Endothelial cell of umbilical vein (primary cell): ENCODE data around the gene MAS1L. TPM values are rescaled to one million over a fixed set of nuclear protein-coding genes. Genes with fewer than 3 reads are reported as not detected.

Experiments
- BruUV-seq: library from RNA; stranded (reverse); fragments of 400-500 nt; replicated peaks from 2 replicates; lab custom pipeline; 2021; lab: Mats Ljungman, UMichigan
- CTCF ChIA-PET: fragments of 300-600, 350-600 bp; sonication (Branson Sonifier 250); formaldehyde crosslinking; loops from one replicate; lab custom pipeline; 2021; ENCODE audit warnings: antibody characterized with exemption, inconsistent platforms; lab: Charles Lee
- POLR2A ChIA-PET: fragments of 300-600, 350-600 bp; sonication (Branson Sonifier 250); formaldehyde crosslinking; loops from one replicate; lab custom pipeline; 2021; ENCODE audit warnings: antibody characterized with exemption, inconsistent platforms; lab: Charles Lee
- DNase-seq: peaks from one replicate; pipeline ENCODE4 v3.0.0-alpha.2; 2011; ENCODE audit warnings: low read depth, low spot score
- FAIRE-seq: peaks from 2 replicates; lab custom pipeline; 2011; peaks lifted over from hg19 to GRCh38; lab: Jason Lieb, UNC
- H2AFZ ChIP-seq: 2 replicates; pipeline ENCODE4 v1.6.0; 2012; ENCODE audit warnings: low read depth, low read length, control low read depth, inconsistent platforms
- H3K27ac ChIP-seq: 2 replicates; pipeline ENCODE4 v1.5.1; 2011; ENCODE audit warnings: low read depth, mild to moderate bottlenecking, control low read depth, low read length, moderate library complexity; ENCODE audit not compliant: insufficient read depth
- H3K27me3 ChIP-seq, 2 experiments: 2 replicates each; pipeline versions ENCODE4 v1.6.0 to v1.6.1; 2011; ENCODE audit warnings: low read length in 2 of 2, mixed read lengths in 1 of 2; ENCODE audit not compliant: control insufficient read depth in 2 of 2, insufficient read depth in 2 of 2
- H3K36me3 ChIP-seq, 2 experiments: 2 replicates in 1 of 2; 3 replicates in 1 of 2; pipeline ENCODE4 v1.5.1; 2011; ENCODE audit warnings: low read length in 2 of 2, mild to moderate bottlenecking in 1 of 2, moderate library complexity in 1 of 2; ENCODE audit not compliant: control insufficient read depth in 2 of 2, insufficient read depth in 2 of 2; ENCODE audit errors: extremely low read depth in 1 of 2
- H3K4me1 ChIP-seq: 3 replicates; pipeline ENCODE4 v1.5.1; 2011; ENCODE audit warnings: mild to moderate bottlenecking, low read length; ENCODE audit not compliant: control insufficient read depth, insufficient read depth; ENCODE audit errors: extremely low read depth
- H3K4me2 ChIP-seq: 2 replicates; pipeline ENCODE4 v1.6.1; 2011; ENCODE audit warnings: low read length, control low read depth, mixed read lengths; ENCODE audit not compliant: insufficient read depth
- H3K4me3 ChIP-seq, 3 experiments: fragments of 200-600 bp in 1 of 3; sonication (generic), shearing (Covaris generic) in 1 of 3; replicated peaks in 1 of 3; 2 replicates each; pipeline ENCODE4 v1.5.1; 2011 to 2016; ENCODE audit warnings: control low read depth in 3 of 3, low read length in 3 of 3, mild to moderate bottlenecking in 2 of 3, inconsistent platforms in 1 of 3, low read depth in 1 of 3, moderate library complexity in 1 of 3; ENCODE audit not compliant: insufficient read depth in 1 of 3
- H3K79me2 ChIP-seq: 2 replicates; pipeline ENCODE4 v1.6.0; 2012; ENCODE audit warnings: low read length, inconsistent platforms; ENCODE audit not compliant: control insufficient read depth, insufficient read depth
- H3K9ac ChIP-seq: replicated peaks from 2 replicates; pipeline ENCODE3; 2011; ENCODE audit warnings: low read length, control low read depth; ENCODE audit not compliant: insufficient read depth; ENCODE audit errors: extremely low read depth
- H3K9me1 ChIP-seq: replicated peaks from 3 replicates; pipeline ENCODE4 v1.6.0; 2011; ENCODE audit warnings: mild to moderate bottlenecking, low read length; ENCODE audit not compliant: control insufficient read depth, insufficient read depth; ENCODE audit errors: extremely low read depth
- H3K9me3 ChIP-seq: replicated peaks from 2 replicates; pipeline ENCODE4 v1.5.1; 2012; ENCODE audit warnings: low read length, inconsistent platforms; ENCODE audit not compliant: control insufficient read depth, insufficient read depth
- H4K20me1 ChIP-seq: replicated peaks from 2 replicates; pipeline ENCODE3; 2011; ENCODE audit warnings: mild to moderate bottlenecking, low read length; ENCODE audit not compliant: control insufficient read depth, insufficient read depth; ENCODE audit errors: extremely low read depth
- EZH2 ChIP-seq: IDR thresholded peaks from 2 replicates; pipeline ENCODE4 v1.6.1; 2012; ENCODE audit warnings: borderline replicate concordance, low read depth, mild to moderate bottlenecking, moderate library complexity, low read length, inconsistent platforms; ENCODE audit not compliant: severe bottlenecking
- FOS ChIP-seq: IDR thresholded peaks from 2 replicates; pipeline ENCODE4 v1.6.1; 2011; ENCODE audit warnings: mild to moderate bottlenecking, low read length, moderate library complexity, borderline replicate concordance; ENCODE audit not compliant: insufficient read depth
- GATA2 ChIP-seq: IDR thresholded peaks from 2 replicates; pipeline ENCODE4 v1.7.0; 2011; ENCODE audit warnings: low read depth, mild to moderate bottlenecking, moderate library complexity, mixed read lengths, low read length; ENCODE audit not compliant: insufficient read length, insufficient read depth
- JUN ChIP-seq: IDR thresholded peaks from 2 replicates; pipeline ENCODE4 v1.6.1; 2011; ENCODE audit warnings: borderline replicate concordance, low read depth; ENCODE audit not compliant: insufficient read length, insufficient read depth
- MYC ChIP-seq: IDR thresholded peaks from one replicate; pipeline ENCODE4 v1.6.1; 2011; ENCODE audit warnings: mild to moderate bottlenecking, low read depth, low read length
- POLR2A ChIP-seq: IDR thresholded peaks from 2 replicates; pipeline ENCODE4 v1.6.1; 2012; ENCODE audit warnings: low read depth, mild to moderate bottlenecking, control low read depth, low read length
- POLR2AphosphoS5 ChIP-seq: IDR thresholded peaks from 2 replicates; pipeline ENCODE4 v1.6.1; 2012; ENCODE audit warnings: low read depth, mild to moderate bottlenecking, control low read depth, low read length, moderate library complexity; ENCODE audit not compliant: insufficient read depth
- dilution Hi-C: fragments of 300-500 bp; cut with MboI; formaldehyde crosslinking; loops from one replicate; pipeline ENCODE4 v1.15.0; 2019; ENCODE audit warnings: low sequenced_read_pairs; ENCODE audit not compliant: extremely low pct_ligation_motif_present
- intact Hi-C: fragments of 100-400 bp; cut with micrococcal nuclease; formaldehyde crosslinking; loops from one replicate; pipeline ENCODE4 v1.10.0; 2022
- polyA plus RNA-seq, 4 experiments: library from polyadenylated mRNA; depleted of rRNA in 3 of 4; stranded (reverse) in 3 of 4; unstranded in 1 of 4; fragments of >200 nt; gene quantifications; 2 replicates each; pipeline versions ENCODE4 v1.2.1 to v1.2.3, GENCODE V29; 2011 to 2012; ENCODE audit warnings: missing spikeins in 1 of 4
- total RNA-seq: library from RNA; stranded (reverse); gene quantifications from 2 replicates; pipeline ENCODE4 v1.2.3, GENCODE V29; 2021
- TF ChIP-seq, protein P1 (sequence below), 2 donors: IDR thresholded peaks; 1 replicate in 1 of 2; 2 replicates in 1 of 2; pipeline ENCODE4 v1.5.1; 2011; ENCODE audit warnings: low read length in 2 of 2, mild to moderate bottlenecking in 2 of 2, moderate library complexity in 2 of 2, control low read depth in 1 of 2, inconsistent platforms in 1 of 2, low read depth in 1 of 2; ENCODE audit not compliant: insufficient read depth in 1 of 2; ENCODE audit errors: extremely low read depth in 1 of 2
- TF ChIP-seq, protein P2 (sequence below): IDR thresholded peaks from 2 replicates; pipeline ENCODE4 v1.6.1; 2011; ENCODE audit not compliant: insufficient read depth, insufficient read length

MAS1L gene
- total and polyA plus RNA-seq, 2 donors (not counting 3 experiments of a cell fraction or from before 2014, with no cell fraction given), result not detected

DNA sequence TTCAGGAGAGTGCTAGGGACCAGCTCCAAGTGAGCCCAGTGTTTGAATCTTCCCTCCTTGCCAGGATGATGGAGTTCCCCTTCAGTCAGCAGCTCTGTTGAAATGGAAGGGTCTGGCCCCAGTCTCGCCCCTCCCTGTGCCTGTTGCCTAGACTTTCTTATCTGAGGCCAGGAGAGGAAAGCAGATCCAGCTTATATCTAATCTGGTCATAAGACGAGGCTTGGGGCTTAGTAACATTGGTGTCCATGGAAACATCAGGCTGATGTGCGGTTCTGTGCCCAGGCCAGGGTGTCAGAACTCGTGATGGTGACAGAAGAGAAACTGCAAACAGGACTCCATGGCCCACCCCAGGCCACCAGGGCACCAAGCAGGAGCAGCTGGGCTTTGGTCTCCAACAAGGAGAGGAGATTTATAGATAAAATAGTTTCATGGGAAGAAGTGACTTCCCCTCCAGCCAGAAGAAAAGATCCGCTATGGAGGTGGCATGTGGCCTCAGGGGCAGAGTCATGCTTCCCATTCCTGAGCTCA lies 9.8 kb downstream of the MAS1L start:
- intact Hi-C loops (no loop called here), dilution Hi-C loops (no loop called here)
- H3K79me2 ChIP-seq, result no peaks in the 10 kb centered on the region
- no peak overlapping the region for H3K9ac ChIP-seq
- no peaks in the 10 kb centered on the region for H3K9me1 ChIP-seq
- DNase-seq (no peak), FAIRE-seq (no peak)
- no peak for TF ChIP-seq GATA2
- no peak for TF ChIP-seq EZH2
- TF ChIP-seq FOS, result no peak
- TF ChIP-seq MYC, result no peak
- TF ChIP-seq, protein P1, sequence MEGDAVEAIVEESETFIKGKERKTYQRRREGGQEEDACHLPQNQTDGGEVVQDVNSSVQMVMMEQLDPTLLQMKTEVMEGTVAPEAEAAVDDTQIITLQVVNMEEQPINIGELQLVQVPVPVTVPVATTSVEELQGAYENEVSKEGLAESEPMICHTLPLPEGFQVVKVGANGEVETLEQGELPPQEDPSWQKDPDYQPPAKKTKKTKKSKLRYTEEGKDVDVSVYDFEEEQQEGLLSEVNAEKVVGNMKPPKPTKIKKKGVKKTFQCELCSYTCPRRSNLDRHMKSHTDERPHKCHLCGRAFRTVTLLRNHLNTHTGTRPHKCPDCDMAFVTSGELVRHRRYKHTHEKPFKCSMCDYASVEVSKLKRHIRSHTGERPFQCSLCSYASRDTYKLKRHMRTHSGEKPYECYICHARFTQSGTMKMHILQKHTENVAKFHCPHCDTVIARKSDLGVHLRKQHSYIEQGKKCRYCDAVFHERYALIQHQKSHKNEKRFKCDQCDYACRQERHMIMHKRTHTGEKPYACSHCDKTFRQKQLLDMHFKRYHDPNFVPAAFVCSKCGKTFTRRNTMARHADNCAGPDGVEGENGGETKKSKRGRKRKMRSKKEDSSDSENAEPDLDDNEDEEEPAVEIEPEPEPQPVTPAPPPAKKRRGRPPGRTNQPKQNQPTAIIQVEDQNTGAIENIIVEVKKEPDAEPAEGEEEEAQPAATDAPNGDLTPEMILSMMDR (IDR thresholded peaks at IDR 0.05; ENCODE audit: extremely low read depth in 1 of 2, insufficient read depth in 1 of 2, low read depth in 1 of 2, low read length in 2 of 2), result no peak
- no peak for TF ChIP-seq POLR2AphosphoS5
- no peak for TF ChIP-seq POLR2A
- TF ChIP-seq JUN, result no peak
- TF ChIP-seq, protein P2, sequence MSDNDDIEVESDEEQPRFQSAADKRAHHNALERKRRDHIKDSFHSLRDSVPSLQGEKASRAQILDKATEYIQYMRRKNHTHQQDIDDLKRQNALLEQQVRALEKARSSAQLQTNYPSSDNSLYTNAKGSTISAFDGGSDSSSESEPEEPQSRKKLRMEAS, result no peak
- no peak overlapping the region for H3K4me2 ChIP-seq
- H3K27me3 ChIP-seq, result no peaks in the 10 kb centered on the region
- no peaks in the 10 kb centered on the region for H3K9me3 ChIP-seq
- ChIA-PET CTCF (no interaction called here), POLR2A (no interaction called here)
- no peaks in the 10 kb centered on the region for H4K20me1 ChIP-seq
- no peaks in the 10 kb centered on the region for H3K4me1 ChIP-seq
- H3K4me3 ChIP-seq, result no peak overlapping the region
- no peaks in the 10 kb centered on the region for H3K36me3 ChIP-seq
- H3K27ac ChIP-seq, result no peak overlapping the region
- no TSS peak for BruUV-seq
- no peak overlapping the region for H2AFZ ChIP-seq
